Measurements from ENCODE around the gene ADAM33. TPM values are rescaled to one million over a fixed set of nuclear protein-coding genes. Genes with fewer than 3 reads are reported as not detected.
A peak's percentile ranks its signal among the peaks of the same experiment; 100 is the strongest.

The ADAM33 gene
- total and polyA plus RNA-seq, 2 of the 13 experiments (the other 11 are each of a cell fraction or from before 2014, with no cell fraction given), result not detected

DNA sequence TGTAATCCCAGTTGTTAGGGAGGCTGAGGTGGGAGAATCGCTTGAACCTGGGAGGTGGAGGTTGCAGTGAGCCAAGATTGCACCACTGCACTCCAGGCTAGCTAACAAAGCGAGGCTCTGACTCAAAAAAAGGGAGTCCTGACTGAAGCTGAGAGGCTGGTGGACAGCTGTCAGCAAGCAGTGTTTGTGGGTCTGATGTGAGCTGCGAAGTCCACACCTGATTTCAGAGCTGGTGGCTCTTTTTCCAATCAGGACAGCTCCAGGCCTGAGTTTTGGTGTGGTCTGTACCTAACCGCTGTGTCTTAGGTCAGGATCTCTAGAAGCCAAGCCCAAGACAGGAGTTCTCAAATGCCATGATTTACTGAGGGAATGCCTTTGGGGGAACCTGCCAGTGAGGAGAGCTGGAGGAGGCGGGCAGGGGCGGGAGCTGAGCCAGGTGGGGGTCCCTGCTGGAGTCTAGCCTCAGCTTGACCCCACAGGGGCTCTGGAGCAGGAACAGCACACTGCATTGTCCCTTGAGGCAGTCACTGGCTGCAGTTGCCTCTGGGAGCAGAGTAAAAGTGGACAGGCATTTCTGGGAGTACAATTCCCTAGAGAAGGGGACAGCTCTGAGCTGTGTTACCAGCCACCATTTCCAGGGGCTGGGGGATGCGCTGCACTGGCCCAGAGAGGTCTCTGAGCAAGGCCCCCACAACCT lies 23.6 kb downstream of the ADAM33 start (continued):
- TF ChIP-seq, protein P1, sequence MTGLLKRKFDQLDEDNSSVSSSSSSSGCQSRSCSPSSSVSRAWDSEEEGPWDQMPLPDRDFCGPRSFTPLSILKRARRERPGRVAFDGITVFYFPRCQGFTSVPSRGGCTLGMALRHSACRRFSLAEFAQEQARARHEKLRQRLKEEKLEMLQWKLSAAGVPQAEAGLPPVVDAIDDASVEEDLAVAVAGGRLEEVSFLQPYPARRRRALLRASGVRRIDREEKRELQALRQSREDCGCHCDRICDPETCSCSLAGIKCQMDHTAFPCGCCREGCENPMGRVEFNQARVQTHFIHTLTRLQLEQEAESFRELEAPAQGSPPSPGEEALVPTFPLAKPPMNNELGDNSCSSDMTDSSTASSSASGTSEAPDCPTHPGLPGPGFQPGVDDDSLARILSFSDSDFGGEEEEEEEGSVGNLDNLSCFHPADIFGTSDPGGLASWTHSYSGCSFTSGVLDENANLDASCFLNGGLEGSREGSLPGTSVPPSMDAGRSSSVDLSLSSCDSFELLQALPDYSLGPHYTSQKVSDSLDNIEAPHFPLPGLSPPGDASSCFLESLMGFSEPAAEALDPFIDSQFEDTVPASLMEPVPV (CRISPR knock-in tag; IDR thresholded peaks at IDR 0.05), result no peak
- peak; percentile 75; the same call in 1 of the 2 replicates for TF ChIP-seq ZNF550 (CRISPR knock-in tag; IDR thresholded peaks at IDR 0.05; ENCODE audit: borderline replicate concordance)
- TF ChIP-seq, protein P2, sequence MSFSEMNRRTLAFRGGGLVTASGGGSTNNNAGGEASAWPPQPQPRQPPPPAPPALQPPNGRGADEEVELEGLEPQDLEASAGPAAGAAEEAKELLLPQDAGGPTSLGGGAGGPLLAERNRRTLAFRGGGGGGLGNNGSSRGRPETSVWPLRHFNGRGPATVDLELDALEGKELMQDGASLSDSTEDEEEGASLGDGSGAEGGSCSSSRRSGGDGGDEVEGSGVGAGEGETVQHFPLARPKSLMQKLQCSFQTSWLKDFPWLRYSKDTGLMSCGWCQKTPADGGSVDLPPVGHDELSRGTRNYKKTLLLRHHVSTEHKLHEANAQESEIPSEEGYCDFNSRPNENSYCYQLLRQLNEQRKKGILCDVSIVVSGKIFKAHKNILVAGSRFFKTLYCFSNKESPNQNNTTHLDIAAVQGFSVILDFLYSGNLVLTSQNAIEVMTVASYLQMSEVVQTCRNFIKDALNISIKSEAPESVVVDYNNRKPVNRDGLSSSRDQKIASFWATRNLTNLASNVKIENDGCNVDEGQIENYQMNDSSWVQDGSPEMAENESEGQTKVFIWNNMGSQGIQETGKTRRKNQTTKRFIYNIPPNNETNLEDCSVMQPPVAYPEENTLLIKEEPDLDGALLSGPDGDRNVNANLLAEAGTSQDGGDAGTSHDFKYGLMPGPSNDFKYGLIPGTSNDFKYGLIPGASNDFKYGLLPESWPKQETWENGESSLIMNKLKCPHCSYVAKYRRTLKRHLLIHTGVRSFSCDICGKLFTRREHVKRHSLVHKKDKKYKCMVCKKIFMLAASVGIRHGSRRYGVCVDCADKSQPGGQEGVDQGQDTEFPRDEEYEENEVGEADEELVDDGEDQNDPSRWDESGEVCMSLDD (CRISPR knock-in tag; IDR thresholded peaks at IDR 0.05; ENCODE audit: borderline replicate concordance), result no peak
- no peak for TF ChIP-seq THYN1 (CRISPR knock-in tag; IDR thresholded peaks at IDR 0.05; ENCODE audit: borderline replicate concordance, low read depth)
- TF ChIP-seq ZNF615 (CRISPR knock-in tag; IDR thresholded peaks at IDR 0.05; ENCODE audit: borderline replicate concordance), result no peak
- TF ChIP-seq, protein P3, sequence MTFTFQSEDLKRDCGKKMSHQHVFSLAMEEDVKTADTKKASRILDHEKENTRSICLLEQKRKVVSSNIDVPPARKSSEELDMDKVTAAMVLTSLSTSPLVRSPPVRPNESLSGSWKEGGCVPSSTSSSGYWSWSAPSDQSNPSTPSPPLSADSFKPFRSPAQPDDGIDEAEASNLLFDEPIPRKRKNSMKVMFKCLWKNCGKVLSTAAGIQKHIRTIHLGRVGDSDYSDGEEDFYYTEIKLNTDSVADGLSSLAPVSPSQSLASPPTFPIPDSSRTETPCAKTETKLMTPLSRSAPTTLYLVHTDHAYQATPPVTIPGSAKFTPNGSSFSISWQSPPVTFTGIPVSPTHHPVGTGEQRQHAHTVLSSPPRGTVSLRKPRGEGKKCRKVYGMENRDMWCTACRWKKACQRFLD (CRISPR knock-in tag; IDR thresholded peaks at IDR 0.05; ENCODE audit: borderline replicate concordance), result no peak
- TF ChIP-seq REPIN1 (CRISPR knock-in tag; IDR thresholded peaks at IDR 0.05; ENCODE audit: borderline replicate concordance, low read depth), result no peak
- no peak for TF ChIP-seq NR3C1 (CRISPR knock-in tag; IDR thresholded peaks at IDR 0.05)
- TF ChIP-seq, protein P4, sequence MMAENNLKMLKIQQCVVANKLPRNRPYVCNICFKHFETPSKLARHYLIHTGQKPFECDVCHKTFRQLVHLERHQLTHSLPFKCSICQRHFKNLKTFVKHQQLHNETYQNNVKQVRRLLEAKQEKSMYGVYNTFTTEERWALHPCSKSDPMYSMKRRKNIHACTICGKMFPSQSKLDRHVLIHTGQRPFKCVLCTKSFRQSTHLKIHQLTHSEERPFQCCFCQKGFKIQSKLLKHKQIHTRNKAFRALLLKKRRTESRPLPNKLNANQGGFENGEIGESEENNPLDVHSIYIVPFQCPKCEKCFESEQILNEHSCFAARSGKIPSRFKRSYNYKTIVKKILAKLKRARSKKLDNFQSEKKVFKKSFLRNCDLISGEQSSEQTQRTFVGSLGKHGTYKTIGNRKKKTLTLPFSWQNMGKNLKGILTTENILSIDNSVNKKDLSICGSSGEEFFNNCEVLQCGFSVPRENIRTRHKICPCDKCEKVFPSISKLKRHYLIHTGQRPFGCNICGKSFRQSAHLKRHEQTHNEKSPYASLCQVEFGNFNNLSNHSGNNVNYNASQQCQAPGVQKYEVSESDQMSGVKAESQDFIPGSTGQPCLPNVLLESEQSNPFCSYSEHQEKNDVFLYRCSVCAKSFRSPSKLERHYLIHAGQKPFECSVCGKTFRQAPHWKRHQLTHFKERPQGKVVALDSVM (CRISPR knock-in tag; IDR thresholded peaks at IDR 0.05), result no peak; the same call in 1 of the 2 replicates
- TF ChIP-seq MAF1 (CRISPR knock-in tag; IDR thresholded peaks at IDR 0.05; ENCODE audit: borderline replicate concordance), result no peak
- no peak for TF ChIP-seq KLF12 (CRISPR knock-in tag; IDR thresholded peaks at IDR 0.05; ENCODE audit: borderline replicate concordance)
- TF ChIP-seq, protein P5, sequence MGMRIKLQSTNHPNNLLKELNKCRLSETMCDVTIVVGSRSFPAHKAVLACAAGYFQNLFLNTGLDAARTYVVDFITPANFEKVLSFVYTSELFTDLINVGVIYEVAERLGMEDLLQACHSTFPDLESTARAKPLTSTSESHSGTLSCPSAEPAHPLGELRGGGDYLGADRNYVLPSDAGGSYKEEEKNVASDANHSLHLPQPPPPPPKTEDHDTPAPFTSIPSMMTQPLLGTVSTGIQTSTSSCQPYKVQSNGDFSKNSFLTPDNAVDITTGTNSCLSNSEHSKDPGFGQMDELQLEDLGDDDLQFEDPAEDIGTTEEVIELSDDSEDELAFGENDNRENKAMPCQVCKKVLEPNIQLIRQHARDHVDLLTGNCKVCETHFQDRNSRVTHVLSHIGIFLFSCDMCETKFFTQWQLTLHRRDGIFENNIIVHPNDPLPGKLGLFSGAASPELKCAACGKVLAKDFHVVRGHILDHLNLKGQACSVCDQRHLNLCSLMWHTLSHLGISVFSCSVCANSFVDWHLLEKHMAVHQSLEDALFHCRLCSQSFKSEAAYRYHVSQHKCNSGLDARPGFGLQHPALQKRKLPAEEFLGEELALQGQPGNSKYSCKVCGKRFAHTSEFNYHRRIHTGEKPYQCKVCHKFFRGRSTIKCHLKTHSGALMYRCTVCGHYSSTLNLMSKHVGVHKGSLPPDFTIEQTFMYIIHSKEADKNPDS (CRISPR knock-in tag; IDR thresholded peaks at IDR 0.05), result no peak
- no peak for TF ChIP-seq GATAD1 (CRISPR knock-in tag; IDR thresholded peaks at IDR 0.05)
- 0 out of 2 replicates have a peak, but pooled peaks have one; percentile 49 for TF ChIP-seq ZNF616 (CRISPR knock-in tag; IDR thresholded peaks at IDR 0.05; ENCODE audit: low read depth)
- TF ChIP-seq, protein P6, sequence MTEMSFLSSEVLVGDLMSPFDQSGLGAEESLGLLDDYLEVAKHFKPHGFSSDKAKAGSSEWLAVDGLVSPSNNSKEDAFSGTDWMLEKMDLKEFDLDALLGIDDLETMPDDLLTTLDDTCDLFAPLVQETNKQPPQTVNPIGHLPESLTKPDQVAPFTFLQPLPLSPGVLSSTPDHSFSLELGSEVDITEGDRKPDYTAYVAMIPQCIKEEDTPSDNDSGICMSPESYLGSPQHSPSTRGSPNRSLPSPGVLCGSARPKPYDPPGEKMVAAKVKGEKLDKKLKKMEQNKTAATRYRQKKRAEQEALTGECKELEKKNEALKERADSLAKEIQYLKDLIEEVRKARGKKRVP (CRISPR knock-in tag; IDR thresholded peaks at IDR 0.05), result no peak
- TF ChIP-seq ZNF160 (CRISPR knock-in tag; IDR thresholded peaks at IDR 0.05), result no peak
- 0 out of 2 replicates have a peak, but pooled peaks have one; percentile 7 for TF ChIP-seq NRL (CRISPR knock-in tag; IDR thresholded peaks at IDR 0.05; ENCODE audit: borderline replicate concordance)
